K562 (cell line): Measurements from ENCODE around the gene EPC2. TPM values are rescaled to one million over a fixed set of nuclear protein-coding genes. Genes with fewer than 3 reads are reported as not detected.

Source experiments
- ELF1 ChIP-seq: fragments of 200-800 bp; sonication (Bioruptor generic); IDR thresholded peaks from 2 replicates; pipeline ENCODE4 v1.6.1; 2016; ENCODE audit warnings: missing genetic modification characterization, missing compliant biosample characterization
- ERF ChIP-seq: fragments of 450-650 bp; formaldehyde crosslinking; IDR thresholded peaks from 2 replicates; pipeline ENCODE4 v1.4.0; 2020; ENCODE audit warnings: mild to moderate bottlenecking, mixed read lengths
- GTF2E2 ChIP-seq: fragments of 200-800 bp; sonication (Bioruptor generic); IDR thresholded peaks from 2 replicates; pipeline ENCODE4 v1.6.1; 2016; ENCODE audit warnings: missing genetic modification characterization, missing compliant biosample characterization
- NONO ChIP-seq, 2 experiments: fragments of 200-400 bp in 1 of 2; fragments of 450-650 bp in 1 of 2; formaldehyde crosslinking in 1 of 2; IDR thresholded peaks; 2 replicates each; pipeline ENCODE4 v1.6.1; 2017; ENCODE audit warnings: low read depth in 2 of 2, mild to moderate bottlenecking in 2 of 2, moderate library complexity in 2 of 2, low read length in 1 of 2
- ZBTB17 ChIP-seq: fragments of 450-650 bp; formaldehyde crosslinking; IDR thresholded peaks from 2 replicates; pipeline ENCODE4 v1.4.0; 2020; ENCODE audit warnings: mild to moderate bottlenecking
- polyA plus RNA-seq, 8 experiments: library from polyadenylated mRNA; depleted of rRNA in 4 of 8; stranded (reverse) in 5 of 8; unstranded in 3 of 8; fragments of >200 nt; fragmentation: Nextera tagmentation in 2 of 8; fragmentation: Illumina TruSeq in 1 of 8; extraction: Ambion mirVana in 2 of 8; extraction: Trizol in 1 of 8; gene quantifications; 2 replicates each; pipeline versions ENCODE4 v1.2.1 to v1.2.3, GENCODE V29; 2011 to 2014; ENCODE audit warnings: inconsistent platforms in 1 of 8, missing spikeins in 1 of 8
- total RNA-seq, 7 experiments: library from RNA; depleted of rRNA in 6 of 7; stranded (reverse); fragments of >200 nt in 6 of 7; fragmentation: Illumina TruSeq in 2 of 7; extraction: Trizol in 2 of 7; gene quantifications; 2 replicates each; pipeline versions ENCODE4 v1.2.1 to v1.2.3, GENCODE V29; 2011 to 2021; ENCODE audit warnings: low replicate concordance in 1 of 7
- TF ChIP-seq, protein P1 (sequence below): fragments of 450-650 bp; IDR thresholded peaks from 2 replicates; pipeline ENCODE4 v1.7.0; 2016; ENCODE audit warnings: borderline replicate concordance
- TF ChIP-seq, protein P2 (sequence below): IDR thresholded peaks from 2 replicates; pipeline ENCODE4 v1.6.1; 2014; ENCODE audit warnings: antibody characterized with exemption
- TF ChIP-seq, protein P3 (sequence below), 2 experiments: fragments of 450-650 bp; formaldehyde crosslinking in 1 of 2; IDR thresholded peaks; 2 replicates each; pipeline versions ENCODE4 v1.4.0 to v1.6.1; 2014 to 2020; ENCODE audit warnings: mild to moderate bottlenecking in 2 of 2, borderline replicate concordance in 1 of 2, low read depth in 1 of 2

Gene EPC2
- total and polyA plus RNA-seq, 9 of the 15 experiments (the other 6 are each of a cell fraction or from before 2014, with no cell fraction given), result 7.0 to 35.8 (median 29.1) TPM

DNA sequence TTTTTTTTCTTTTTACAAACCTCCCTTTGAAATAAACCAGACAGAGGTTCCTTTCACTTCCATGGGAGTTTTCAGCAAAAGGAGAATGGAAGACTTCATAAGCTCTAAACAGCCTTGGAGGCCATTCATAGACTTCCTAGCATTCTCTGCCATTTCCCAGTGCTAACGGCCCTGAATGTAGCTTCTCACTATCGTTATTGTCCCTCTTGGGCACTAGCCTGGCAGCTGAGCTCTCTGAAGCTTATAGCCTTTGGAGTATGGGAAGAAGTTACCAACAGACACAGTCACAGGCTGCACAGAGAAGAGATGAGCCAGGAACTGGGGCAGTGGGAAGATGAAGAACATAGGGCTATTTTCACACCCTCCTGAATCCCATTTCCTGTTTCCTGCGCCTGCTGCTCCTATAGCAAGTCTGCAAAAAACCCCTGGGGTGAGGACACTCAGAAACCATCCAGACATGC, 29.1 kb upstream of the EPC2 start (continued):
- TF ChIP-seq, protein P1, sequence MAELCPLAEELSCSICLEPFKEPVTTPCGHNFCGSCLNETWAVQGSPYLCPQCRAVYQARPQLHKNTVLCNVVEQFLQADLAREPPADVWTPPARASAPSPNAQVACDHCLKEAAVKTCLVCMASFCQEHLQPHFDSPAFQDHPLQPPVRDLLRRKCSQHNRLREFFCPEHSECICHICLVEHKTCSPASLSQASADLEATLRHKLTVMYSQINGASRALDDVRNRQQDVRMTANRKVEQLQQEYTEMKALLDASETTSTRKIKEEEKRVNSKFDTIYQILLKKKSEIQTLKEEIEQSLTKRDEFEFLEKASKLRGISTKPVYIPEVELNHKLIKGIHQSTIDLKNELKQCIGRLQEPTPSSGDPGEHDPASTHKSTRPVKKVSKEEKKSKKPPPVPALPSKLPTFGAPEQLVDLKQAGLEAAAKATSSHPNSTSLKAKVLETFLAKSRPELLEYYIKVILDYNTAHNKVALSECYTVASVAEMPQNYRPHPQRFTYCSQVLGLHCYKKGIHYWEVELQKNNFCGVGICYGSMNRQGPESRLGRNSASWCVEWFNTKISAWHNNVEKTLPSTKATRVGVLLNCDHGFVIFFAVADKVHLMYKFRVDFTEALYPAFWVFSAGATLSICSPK, result no peak
- TF ChIP-seq ERF (CRISPR knock-in tag) (0 out of 2 replicates have a peak, but pooled peaks have one; percentile 67), ELF1 (tag) (peak; percentile 15; the same call in 1 of the 2 replicates), ZBTB17 (0 out of 2 replicates have a peak, but pooled peaks have one; percentile 21), GTF2E2 (tag) (no peak), NONO (IDR thresholded peaks at IDR 0.05; ENCODE audit: low read depth in 2 of 2, low read length in 1 of 2) (no peak)
- TF ChIP-seq, protein P2, sequence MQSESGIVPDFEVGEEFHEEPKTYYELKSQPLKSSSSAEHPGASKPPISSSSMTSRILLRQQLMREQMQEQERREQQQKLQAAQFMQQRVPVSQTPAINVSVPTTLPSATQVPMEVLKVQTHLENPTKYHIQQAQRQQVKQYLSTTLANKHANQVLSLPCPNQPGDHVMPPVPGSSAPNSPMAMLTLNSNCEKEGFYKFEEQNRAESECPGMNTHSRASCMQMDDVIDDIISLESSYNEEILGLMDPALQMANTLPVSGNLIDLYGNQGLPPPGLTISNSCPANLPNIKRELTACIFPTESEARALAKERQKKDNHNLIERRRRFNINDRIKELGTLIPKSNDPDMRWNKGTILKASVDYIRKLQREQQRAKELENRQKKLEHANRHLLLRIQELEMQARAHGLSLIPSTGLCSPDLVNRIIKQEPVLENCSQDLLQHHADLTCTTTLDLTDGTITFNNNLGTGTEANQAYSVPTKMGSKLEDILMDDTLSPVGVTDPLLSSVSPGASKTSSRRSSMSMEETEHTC, result no peak
- TF ChIP-seq, protein P3, sequence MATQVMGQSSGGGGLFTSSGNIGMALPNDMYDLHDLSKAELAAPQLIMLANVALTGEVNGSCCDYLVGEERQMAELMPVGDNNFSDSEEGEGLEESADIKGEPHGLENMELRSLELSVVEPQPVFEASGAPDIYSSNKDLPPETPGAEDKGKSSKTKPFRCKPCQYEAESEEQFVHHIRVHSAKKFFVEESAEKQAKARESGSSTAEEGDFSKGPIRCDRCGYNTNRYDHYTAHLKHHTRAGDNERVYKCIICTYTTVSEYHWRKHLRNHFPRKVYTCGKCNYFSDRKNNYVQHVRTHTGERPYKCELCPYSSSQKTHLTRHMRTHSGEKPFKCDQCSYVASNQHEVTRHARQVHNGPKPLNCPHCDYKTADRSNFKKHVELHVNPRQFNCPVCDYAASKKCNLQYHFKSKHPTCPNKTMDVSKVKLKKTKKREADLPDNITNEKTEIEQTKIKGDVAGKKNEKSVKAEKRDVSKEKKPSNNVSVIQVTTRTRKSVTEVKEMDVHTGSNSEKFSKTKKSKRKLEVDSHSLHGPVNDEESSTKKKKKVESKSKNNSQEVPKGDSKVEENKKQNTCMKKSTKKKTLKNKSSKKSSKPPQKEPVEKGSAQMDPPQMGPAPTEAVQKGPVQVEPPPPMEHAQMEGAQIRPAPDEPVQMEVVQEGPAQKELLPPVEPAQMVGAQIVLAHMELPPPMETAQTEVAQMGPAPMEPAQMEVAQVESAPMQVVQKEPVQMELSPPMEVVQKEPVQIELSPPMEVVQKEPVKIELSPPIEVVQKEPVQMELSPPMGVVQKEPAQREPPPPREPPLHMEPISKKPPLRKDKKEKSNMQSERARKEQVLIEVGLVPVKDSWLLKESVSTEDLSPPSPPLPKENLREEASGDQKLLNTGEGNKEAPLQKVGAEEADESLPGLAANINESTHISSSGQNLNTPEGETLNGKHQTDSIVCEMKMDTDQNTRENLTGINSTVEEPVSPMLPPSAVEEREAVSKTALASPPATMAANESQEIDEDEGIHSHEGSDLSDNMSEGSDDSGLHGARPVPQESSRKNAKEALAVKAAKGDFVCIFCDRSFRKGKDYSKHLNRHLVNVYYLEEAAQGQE (IDR thresholded peaks at IDR 0.05; ENCODE audit: borderline replicate concordance), result no peak
- TF ChIP-seq, protein P3 (CRISPR knock-in tag; IDR thresholded peaks at IDR 0.05; ENCODE audit: low read depth), result 0 out of 2 replicates have a peak, but pooled peaks have one; percentile 34
